Activated T-cell treated with anti-CD3 and anti-CD28 coated beads, Interleukin-2, amount 50 U/mL, for 4 hours (primary cell): Measurements from ENCODE around the gene ZNF664. TPM values are rescaled to one million over a fixed set of nuclear protein-coding genes. Genes with fewer than 3 reads are reported as not detected.

Source experiments
- ATAC-seq, 2 donors: fragments of 200-7000 bp; cut with Tn5 transposase; one replicate each; pipeline ENCODE4 v1.10.0; 2021
- DNase-seq: peaks from one replicate; pipeline ENCODE4 v3.0.0-alpha.2; 2020
- H3K27me3 Mint-ChIP-seq: one replicate; pipeline ENCODE4 v1.8.0; 2021; ENCODE audit warnings: low read depth, mixed read lengths
- H3K36me3 Mint-ChIP-seq: one replicate; pipeline ENCODE4 v1.8.0; 2022; ENCODE audit warnings: mixed read lengths; ENCODE audit not compliant: insufficient read depth
- H3K4me1 Mint-ChIP-seq: one replicate; pipeline ENCODE4 v1.8.0; 2021; ENCODE audit warnings: low read depth, mixed read lengths
- H3K4me3 Mint-ChIP-seq: one replicate; pipeline ENCODE4 v1.8.0; 2021; ENCODE audit warnings: mild to moderate bottlenecking, moderate library complexity, mixed read lengths
- H3K9me3 Mint-ChIP-seq: one replicate; pipeline ENCODE4 v1.8.0; 2021; ENCODE audit warnings: mixed read lengths
- total RNA-seq, 3 donors: library from RNA; stranded (reverse); gene quantifications; one replicate each; pipeline ENCODE4 v1.2.1, GENCODE V29; 2021

The ZNF664 gene
- total RNA-seq, 3 donors from 2014 or later: 63.7 to 65.2 (median 64.3) TPM

DNA sequence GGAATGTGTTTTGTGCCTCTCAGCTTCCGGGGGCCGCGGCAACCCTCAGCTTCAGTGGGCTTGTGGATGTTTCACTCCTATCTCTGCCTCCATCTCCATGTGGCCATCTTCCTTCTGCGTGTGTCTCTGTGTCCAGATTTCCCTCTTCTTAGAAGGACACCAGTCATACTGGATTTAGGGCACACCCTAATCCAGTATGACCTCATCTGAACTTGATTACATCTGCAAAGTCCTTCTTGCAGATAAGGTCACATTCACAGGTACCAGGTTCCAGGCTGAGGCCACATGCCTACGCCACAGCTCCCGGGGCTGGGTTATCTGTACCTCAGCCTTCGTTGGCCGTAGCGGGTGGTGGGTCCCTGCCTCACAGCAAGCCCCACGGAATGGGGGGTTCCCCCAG lies 68.9 kb downstream of the ZNF664 start:
- no peak for ATAC-seq
- Mint-ChIP-seq H3K9me3 (peaks cover 7% of the 10 kb centered on the region), H3K4me3 (no peak overlapping the region), H3K36me3 (peaks cover 4% of the 10 kb centered on the region), H3K27me3 (peaks cover 4% of the 10 kb centered on the region), H3K4me1 (peaks cover 4% of the 10 kb centered on the region)
- DNase-seq: no peak

DNA sequence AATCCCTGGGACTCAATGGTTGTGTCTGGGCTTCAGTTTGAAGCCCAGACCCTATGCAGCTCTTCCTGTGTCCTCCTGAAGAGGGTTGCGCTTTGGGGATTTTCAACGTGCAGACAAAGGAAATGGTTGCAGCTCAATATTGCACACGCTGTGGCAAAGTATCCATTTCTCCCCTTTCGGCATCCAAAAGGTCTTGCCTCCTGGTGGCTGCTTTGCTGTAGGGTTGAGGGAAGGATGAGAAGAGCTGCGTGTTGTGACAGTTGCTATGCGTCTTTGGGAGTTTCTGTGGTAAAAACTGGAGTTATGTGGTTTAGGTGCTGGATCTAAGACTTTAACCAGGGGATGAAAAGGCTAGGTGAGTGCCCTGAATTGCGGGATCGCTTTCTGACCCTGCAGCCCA lies 71.0 kb downstream of the ZNF664 start:
- Mint-ChIP-seq H3K9me3 (peaks cover 25% of the 10 kb centered on the region), H3K27me3 (no peaks in the 10 kb centered on the region), H3K4me1 (peaks cover 4% of the 10 kb centered on the region), H3K36me3 (peaks cover 4% of the 10 kb centered on the region), H3K4me3 (no peak overlapping the region)
- no peak for ATAC-seq
- DNase-seq: no peak

DNA sequence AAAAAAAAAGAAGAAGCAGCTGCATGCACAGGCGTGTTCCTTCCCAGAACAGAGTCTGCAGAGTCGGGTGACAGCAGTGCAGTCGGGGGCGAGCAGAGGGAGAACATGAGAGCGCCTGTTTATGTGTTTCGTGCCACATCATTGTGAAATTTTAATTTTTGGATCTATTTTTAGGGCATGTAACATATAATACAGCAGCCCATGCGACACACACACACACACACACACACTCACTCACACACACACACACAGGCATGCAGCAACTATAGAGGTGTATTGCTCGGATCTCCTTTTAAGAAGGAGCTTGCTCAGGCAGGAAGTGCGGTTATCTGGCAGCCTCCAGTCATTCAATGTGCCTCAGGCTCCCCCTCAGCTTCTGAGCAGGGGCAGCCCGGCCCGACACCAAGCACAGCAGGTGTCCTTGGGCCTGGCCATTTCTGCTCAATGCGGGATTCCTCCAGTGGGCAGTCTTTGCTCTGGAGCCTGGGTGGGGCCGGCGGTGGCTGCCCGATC lies 71.8 kb downstream of the ZNF664 start:
- H3K4me3 Mint-ChIP-seq: no peak overlapping the region
- ATAC-seq (peak; percentile 60 to 63), DNase-seq (no peak)
- H3K4me1 Mint-ChIP-seq: peaks cover 4% of the 10 kb centered on the region
- H3K27me3 Mint-ChIP-seq: no peaks in the 10 kb centered on the region
- peaks cover 4% of the 10 kb centered on the region for H3K36me3 Mint-ChIP-seq
- peaks cover 25% of the 10 kb centered on the region for H3K9me3 Mint-ChIP-seq

DNA sequence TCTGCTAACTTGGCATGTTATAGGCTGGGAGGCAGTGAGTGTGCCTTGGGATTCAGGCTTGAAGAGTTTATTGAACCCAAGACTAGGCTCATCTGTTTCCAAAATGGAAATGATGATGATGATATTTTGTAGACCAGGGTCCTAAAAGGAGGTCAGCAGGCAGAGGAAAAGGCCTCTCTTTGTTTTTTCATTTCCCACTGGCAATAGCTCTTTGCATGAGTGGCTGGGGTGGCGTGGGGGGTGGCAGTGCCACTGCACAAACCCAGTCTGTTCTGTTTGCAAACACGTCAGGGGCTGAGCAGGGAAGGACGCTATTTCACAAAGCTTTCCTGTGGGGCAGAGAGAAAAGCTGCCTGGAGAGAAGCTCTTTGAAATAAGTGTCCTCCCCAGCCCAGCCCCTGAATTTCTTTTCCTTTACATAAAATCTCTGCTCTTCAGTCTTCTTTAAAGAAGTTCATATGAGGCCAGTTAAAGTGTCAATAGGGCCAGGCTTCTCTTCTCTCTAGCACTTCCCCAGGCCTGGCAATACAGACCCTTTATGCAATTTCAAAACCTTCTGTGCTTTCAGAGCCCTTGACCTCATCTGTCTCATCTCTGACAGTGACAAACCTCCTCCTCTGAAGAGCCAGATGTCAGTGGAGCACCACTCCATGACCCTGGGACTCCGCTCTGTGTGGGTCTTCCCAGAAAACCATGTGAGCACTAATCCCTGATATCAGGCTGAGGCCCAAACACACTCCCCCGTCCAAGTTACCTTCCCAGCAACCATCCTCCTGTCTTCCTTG lies 72.8 kb downstream of the ZNF664 start:
- no peak for DNase-seq
- no peak for ATAC-seq
- H3K36me3 Mint-ChIP-seq: peaks cover 4% of the 10 kb centered on the region
- H3K9me3 Mint-ChIP-seq: peaks cover 25% of the 10 kb centered on the region
- H3K4me1 Mint-ChIP-seq: peaks cover 4% of the 10 kb centered on the region
- no peak overlapping the region for H3K4me3 Mint-ChIP-seq
- no peaks in the 10 kb centered on the region for H3K27me3 Mint-ChIP-seq

DNA sequence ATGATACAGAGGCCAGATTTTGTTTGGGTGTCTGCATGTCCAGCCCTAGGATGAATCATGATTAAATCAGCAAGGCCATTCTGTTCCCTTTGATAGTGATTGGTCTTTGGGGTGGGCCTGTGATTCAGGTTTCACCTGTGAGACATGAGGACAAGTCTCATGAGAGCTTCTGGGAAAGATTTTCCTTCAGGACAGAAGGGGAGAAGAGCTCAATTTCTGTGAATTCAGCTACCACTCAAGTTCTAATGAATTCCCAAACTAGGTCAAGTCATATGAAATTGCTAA lies 73.4 kb downstream of the ZNF664 start:
- peaks cover 4% of the 10 kb centered on the region for H3K36me3 Mint-ChIP-seq
- H3K27me3 Mint-ChIP-seq: no peaks in the 10 kb centered on the region
- ATAC-seq: no peak
- H3K4me1 Mint-ChIP-seq: peaks cover 4% of the 10 kb centered on the region
- no peak overlapping the region for H3K4me3 Mint-ChIP-seq
- DNase-seq: no peak
- H3K9me3 Mint-ChIP-seq: peaks cover 25% of the 10 kb centered on the region

DNA sequence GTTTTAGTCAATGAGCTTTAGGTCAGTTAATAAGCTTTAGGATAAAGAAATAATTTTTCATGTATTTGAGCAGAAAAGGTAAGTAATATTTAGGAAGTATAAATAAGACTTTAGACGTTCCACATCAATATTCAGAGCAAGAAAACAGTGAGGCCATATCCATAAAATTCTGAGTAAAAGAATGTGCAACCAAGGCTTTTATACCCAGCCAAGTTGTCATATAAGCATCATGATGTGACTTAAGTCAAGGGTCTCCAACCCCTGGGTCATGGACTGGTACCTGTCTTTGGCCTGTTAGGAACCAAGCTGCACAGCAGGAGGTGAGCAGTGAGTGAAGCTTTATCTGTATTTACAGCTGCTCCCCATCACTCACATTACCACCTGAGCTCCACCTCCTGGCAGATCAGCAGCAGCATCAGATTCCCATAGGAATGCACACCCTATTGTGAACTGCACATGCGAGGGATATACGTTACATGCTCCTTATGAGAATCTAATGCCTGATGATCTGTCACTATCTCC lies 74.1 kb downstream of the ZNF664 start:
- Mint-ChIP-seq H3K4me3 (no peak overlapping the region), H3K36me3 (peaks cover 4% of the 10 kb centered on the region), H3K27me3 (no peaks in the 10 kb centered on the region), H3K4me1 (peaks cover 4% of the 10 kb centered on the region), H3K9me3 (peaks cover 25% of the 10 kb centered on the region)
- no peak for ATAC-seq
- no peak for DNase-seq

DNA sequence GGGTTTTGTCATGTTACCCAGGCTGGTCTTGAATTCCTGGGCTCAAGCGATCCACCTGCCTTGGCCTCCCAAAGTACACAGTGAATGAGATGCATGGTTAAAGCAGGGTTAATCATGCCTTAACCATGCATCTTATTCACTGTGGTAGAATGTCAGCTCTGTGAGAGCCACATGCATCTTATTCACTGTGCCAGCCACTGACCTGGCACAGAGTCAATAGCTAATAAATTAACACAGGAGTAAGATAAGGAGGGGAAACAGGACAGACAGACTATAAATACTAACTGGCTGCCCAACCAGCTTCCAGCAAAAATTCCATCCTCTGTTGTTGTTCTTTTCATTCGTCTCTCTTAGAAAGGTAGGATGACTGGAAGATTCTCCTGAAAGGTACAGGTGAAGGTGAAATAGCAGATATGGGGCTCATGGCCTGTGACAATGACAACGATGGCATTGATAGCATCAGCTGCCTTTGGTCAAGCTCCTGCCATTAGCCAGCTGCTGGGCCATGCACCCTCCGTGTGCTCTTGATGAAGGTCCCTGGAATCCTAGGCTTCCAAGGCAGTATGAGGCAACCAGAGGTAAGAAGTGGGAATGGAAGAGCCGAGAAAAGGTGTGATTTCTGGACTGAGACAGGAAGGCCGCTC lies 76.6 kb downstream of the ZNF664 start:
- DNase-seq (no peak), ATAC-seq (no peak)
- no peaks in the 10 kb centered on the region for H3K4me1 Mint-ChIP-seq
- no peak overlapping the region for H3K4me3 Mint-ChIP-seq
- peaks cover 9% of the 10 kb centered on the region for H3K27me3 Mint-ChIP-seq
- peaks cover 4% of the 10 kb centered on the region for H3K36me3 Mint-ChIP-seq
- H3K9me3 Mint-ChIP-seq: peaks cover 25% of the 10 kb centered on the region

DNA sequence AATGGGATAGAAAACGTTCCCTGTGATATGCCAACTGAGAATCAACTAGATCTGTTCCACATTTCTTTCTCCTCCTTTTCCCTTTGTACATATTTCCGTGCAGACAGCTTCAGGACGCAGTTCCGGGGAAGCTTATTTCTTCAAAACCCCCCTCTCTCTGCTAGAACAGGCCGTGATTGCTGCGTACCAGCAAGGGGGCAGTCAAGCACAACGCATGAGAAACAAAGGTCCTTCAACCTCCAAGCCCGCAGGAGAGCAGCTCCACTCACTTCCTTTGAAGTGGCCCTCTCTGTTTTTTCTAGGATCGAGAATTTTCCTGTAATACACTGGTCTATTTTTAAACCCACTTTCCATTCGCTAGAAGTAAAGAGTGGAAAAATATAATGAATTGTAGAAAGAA lies 80.8 kb downstream of the ZNF664 start:
- Mint-ChIP-seq H3K27me3 (peaks cover 9% of the 10 kb centered on the region), H3K4me1 (no peaks in the 10 kb centered on the region)

DNA sequence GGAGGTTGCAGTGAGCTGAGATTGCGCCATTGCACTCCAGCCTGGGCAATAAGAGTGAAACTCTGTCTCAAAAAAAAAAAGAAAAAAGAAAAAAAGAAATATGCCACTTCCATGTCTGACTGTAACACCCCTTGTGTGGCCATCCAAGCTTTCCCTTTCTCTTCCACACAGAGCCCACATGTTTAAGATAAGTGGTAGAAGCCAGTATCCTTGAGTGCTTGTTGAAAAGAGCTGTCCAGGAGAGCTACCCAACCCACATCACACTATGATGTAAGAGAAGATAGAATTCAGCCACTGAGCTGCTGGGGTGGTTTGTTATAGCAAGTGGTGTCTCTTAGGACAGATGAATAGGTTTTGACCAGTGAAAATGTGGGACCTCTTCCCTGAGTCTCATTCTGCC lies 82.1 kb downstream of the ZNF664 start:
- no peak for ATAC-seq
- H3K27me3 Mint-ChIP-seq: peaks cover 16% of the 10 kb centered on the region

More for the DNA sequence above, 80.8 kb downstream of the ZNF664 start:
- peaks cover 2% of the 10 kb centered on the region for H3K9me3 Mint-ChIP-seq
- H3K36me3 Mint-ChIP-seq: no peaks in the 10 kb centered on the region
- ATAC-seq (no peak), DNase-seq (no peak)
- H3K4me3 Mint-ChIP-seq: no peak overlapping the region

DNA sequence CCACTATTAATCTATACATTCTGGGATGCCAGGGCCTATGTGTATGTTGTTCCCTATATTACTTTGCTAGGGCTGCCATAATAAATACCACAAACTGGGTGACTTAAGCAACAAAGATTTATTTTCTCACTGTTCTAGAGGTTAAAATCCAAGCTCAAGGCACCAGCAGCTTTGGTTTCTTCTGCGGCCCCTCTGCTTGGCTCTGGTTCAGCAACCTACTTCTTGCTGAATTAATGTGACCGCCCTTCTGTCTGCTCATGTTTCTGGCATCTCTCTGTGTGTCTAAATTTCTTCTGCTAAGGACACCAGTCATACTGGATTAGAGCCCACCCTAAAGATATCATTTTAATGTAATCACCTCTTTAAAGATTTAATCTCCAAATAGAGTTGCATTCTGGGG lies 84.7 kb downstream of the ZNF664 start:
- Mint-ChIP-seq H3K4me3 (no peak overlapping the region), H3K27me3 (peaks cover 16% of the 10 kb centered on the region), H3K36me3 (no peaks in the 10 kb centered on the region), H3K9me3 (no peaks in the 10 kb centered on the region), H3K4me1 (no peaks in the 10 kb centered on the region)
- ATAC-seq: no peak
- no peak for DNase-seq

More for the DNA sequence above, 82.1 kb downstream of the ZNF664 start:
- no peak for DNase-seq
- Mint-ChIP-seq H3K36me3 (no peaks in the 10 kb centered on the region), H3K4me1 (no peaks in the 10 kb centered on the region), H3K4me3 (no peak overlapping the region), H3K9me3 (no peaks in the 10 kb centered on the region)

DNA sequence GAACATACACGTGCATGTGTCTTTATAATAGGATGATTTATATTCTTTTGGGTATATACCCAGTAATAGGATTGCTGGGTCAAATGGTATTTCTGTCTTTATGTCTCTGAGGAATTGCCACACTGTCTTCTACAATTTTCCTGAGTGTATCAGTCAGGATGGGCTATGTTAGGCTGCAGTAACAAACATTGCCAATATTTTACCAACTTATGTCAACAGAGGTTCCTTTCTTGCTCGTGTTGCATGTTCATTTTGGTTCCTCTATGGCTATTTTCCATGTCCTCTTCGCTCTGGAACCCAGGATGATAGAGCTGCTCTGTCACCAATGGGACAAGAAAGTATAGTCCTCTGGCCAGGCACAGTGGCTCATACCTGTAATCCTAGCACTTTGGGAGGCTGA lies 86.7 kb downstream of the ZNF664 start:
- Mint-ChIP-seq H3K9me3 (no peaks in the 10 kb centered on the region), H3K4me3 (no peak overlapping the region), H3K36me3 (no peaks in the 10 kb centered on the region), H3K27me3 (peaks cover 8% of the 10 kb centered on the region), H3K4me1 (no peaks in the 10 kb centered on the region)
- ATAC-seq: no peak
- DNase-seq: no peak

Other genes with a start within 250 kb of the ZNF664 start
- gene DNAH10, start 210.9 kb upstream of the ZNF664 start, total RNA-seq: under 1 TPM; 0.14 to 0.24 (median 0.20) TPM
- gene CCDC92, start 384 bp upstream of the ZNF664 start, total RNA-seq: 1 to 10 TPM; 7.2 to 8.9 (median 8.6) TPM